HG02610 (cell line): ENCODE data around the gene GUCA2A.

Experiments used
- ATAC-seq: cut with Tn5 transposase; IDR thresholded peaks from one replicate; pipeline ENCODE4 v1.9.1; 2021; ENCODE audit warnings: mild to moderate bottlenecking, moderate library complexity; ENCODE audit not compliant: unreplicated experiment

The GUCA2A gene

DNA sequence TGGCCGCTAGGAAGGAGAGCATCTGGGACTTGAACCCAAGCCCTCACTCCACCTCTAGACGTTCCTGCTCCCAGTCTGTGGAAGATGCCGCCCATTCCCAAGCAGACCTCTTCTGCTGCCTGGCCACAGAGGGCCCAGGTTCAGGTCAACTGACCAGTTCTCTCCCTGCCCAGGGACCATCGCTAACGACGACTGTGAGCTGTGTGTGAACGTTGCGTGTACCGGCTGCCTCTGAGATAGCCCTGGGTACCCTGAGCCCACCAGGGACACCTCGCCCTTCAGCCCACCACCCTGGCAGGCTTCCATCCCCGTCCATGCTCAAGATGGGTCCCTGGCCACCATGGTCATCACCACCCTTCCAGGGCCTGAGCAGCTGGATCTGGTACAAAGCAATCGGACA lies 9.2 kb downstream of the GUCA2A start:
- no peak for ATAC-seq

DNA sequence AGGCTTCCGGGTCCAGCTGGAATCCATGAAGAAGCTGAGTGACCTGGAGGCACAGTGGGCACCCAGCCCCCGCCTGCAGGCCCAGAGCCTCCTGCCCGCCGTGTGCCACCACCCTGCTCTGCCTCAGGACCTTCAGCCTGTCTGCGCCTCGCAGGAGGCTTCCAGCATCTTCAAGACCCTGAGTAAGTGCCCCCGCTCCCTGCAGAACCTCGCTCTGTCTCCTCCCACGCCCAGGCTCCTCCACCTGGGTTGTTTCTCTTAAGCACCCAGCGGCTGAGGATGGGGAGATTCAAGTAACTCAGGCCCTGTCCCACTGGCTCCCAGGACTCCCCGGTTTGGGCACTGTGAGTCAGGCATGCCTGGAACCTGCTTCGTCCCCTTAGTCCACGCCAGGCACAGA lies 9.9 kb downstream of the GUCA2A start:
- no peak for ATAC-seq

DNA sequence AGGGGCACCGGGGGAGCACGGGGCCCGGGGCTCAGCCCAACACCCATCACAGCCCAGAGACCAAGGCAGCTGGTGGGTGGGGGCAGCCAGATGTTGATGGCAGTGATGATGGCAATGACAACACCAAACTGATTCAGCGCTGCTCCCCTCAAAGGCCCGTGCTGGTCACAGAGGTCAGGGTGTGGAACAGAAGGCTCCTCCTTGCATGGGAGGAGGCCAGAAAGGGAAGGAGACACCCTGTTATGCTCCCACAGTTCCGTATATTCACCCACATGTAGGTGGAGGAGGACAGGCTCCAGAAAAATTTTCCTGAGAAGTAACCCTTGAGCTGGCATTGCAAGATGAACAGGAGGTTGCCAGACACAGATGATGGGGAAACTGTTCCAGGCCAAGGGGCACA lies 10.9 kb downstream of the GUCA2A start:
- no peak for ATAC-seq

DNA sequence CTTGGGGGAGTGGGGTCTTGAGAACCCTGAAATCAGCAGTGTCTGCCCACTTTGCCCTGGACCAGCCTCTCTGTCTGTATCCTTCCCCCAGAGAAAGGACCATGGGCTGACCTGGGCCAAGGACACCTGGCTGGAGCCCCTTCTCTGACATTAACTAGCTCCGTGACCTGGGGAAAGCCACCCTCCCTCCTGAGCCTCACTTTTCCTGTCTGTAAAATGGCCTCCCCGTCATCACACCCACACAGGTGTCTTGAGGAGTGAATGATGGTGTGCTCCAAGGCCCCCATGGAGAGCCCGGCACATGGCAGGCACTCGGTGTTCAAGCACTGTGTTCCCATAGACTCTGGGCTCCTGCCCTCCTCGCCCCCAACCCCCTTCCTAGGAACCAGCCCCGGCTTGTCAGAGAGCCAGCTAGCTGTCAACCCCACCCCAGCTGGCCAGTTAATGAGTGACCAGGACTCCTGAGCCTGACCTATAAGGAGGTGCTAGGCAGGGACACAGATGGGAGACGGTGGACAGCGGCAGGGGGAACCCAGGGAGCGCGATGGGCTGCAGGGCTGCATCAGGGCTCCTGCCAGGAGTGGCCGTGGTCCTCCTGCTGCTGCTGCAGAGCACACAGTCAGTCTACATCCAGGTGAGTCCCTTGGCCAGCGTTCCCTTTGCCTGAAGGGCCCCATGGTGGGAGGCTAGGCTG lies 11.5 kb downstream of the GUCA2A start, which contains the start of gene GUCA2B:
TSS of gene GUCA2B (plus strand) at position 504 of the 694 bp plus-strand sequence. CDS start at position 545, 41 bp downstream.
- ATAC-seq = no peak

DNA sequence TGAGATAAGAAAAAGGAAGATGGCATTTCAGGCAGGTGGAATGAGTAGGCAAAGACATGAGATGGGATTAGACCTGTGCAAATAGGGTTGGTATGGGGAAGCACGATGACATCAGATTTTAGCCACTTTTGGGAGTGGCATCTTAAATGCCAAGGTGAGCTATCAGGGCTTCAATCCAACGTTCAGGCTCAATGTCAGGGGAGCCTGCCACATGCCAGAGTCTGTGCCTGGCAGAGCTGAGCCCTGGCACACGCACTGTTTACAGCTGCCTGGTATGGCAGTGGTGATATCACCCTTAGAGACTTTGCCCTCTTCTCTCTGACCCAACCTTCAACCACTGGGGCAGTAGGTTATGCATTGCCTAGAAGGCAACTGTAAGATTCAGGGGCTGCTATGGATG lies 12.4 kb downstream of the GUCA2A start:
- ATAC-seq = no peak

DNA sequence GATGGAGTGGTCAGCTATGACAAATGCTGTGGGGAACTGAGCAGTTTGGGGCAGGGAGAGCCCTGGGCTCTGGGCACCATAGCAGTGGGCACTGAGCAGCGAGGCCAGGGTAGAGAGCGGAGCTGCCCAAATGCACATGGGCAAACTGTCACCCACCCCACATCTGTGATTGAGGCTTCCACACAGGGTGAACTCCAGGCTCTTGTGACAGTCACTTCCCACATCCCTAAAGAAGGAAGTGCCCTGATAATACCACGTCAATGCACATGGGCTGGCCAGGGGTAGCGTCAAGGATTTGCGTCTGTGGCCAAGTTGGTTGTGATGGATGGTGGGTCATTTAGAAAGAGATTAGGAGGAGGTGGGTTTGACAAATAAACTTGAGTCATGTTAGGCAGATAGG lies 13.9 kb downstream of the GUCA2A start:
- ATAC-seq = no peak

DNA sequence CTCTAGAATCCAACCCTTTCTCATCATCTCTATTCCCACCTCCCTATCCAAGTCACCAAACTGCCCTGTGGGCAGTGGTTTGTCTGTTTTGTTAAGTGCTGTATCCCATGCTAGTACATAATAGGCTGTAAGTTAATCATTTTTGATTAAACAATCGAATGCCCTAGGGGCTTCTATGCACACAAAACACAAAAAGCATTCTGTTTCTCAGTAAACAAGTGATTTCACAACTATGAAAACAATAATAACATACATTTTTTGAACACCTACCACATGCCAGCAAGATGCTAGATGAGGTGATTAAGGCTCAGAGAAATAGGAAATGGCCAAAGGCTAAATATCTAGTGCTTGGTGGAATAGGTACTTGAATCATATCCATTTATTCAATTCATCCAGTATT lies 16.4 kb downstream of the GUCA2A start:
- no peak for ATAC-seq

DNA sequence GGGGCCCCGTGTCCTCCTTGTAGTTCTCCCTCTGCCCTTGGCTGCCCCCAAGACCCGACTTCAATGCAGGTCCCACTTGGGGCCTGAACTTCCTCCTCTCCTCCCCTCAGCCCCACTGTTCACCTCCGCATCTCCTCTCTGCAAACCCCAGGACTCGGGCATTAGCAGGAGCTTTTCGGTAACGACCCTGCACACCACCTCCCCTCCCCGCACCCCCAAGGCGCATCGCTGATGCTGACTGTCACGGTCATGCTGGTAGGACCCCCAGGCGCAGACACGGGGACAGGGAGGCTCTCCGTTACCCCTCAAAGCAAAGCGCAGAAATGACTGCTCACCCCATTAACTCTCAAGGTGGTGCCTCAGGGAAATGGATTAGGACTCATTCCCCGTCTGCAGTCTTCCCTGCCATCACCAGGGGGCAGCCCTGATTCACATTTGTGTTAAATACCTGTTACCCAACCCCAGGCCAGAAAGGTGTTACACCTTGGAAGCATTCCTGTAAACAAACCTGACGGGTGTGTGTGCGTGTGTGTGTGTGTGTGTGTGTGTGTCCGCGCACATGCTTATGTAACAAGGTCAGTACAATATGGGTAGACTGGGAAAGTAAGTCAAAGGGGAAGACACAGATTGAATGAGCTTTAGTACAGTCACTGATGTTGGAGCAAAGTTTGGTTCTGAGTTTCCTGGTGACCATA lies 17.8 kb downstream of the GUCA2A start:
- ATAC-seq = peak; percentile 41

DNA sequence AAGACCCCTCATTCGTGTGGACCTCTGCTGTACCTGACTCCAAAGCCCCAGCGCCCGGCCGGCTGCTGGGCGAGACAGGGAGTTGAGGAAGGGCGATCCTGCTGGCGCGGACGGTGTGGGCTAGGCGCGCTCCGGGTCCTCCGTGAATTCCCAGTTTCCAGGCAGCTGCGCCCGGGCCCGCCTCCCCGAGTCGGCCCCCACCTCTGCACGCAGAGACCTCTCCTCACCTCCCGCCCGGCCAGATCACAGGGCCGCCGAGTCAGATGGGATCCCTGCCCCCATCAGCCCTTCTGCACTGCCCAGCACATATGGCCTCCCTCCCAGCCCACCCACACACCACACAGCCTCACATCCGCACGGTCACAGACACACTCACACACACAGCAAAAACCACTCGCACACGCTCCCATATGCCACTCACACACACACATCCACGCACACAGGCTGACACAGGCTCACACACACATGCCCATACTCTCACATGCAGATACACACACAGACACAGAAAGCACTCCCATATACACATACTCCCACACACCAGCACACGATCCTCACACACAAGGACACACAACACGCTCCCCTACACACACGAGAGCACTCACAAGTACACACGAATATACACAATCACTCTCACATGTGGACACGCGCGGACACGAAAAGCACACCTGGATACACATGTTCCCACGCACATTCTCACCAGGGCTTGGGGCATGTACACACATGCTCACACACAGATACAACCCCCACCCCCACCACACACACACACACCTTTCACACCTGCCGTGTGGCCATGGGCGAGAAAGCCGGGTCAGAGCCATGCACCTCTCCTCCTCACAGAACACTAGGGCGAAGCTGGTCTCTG lies 18.6 kb downstream of the GUCA2A start:
- no peak for ATAC-seq

DNA sequence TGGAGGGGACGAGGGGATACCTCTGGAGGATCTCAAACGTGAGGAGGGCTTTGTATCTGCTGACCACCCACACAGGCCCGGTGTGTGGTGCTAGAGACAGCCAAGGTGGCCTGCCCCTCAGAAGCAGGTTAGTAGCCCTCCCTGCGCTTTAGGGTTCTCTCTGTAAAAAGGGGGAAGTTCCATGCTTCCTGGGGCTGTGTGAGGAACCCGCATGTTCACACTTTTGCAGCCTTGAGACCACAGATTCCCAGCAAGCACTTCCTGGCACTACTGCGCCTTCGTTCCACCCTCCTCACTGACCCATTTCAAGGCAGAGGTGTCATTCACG lies 19.2 kb downstream of the GUCA2A start:
- ATAC-seq = no peak

DNA sequence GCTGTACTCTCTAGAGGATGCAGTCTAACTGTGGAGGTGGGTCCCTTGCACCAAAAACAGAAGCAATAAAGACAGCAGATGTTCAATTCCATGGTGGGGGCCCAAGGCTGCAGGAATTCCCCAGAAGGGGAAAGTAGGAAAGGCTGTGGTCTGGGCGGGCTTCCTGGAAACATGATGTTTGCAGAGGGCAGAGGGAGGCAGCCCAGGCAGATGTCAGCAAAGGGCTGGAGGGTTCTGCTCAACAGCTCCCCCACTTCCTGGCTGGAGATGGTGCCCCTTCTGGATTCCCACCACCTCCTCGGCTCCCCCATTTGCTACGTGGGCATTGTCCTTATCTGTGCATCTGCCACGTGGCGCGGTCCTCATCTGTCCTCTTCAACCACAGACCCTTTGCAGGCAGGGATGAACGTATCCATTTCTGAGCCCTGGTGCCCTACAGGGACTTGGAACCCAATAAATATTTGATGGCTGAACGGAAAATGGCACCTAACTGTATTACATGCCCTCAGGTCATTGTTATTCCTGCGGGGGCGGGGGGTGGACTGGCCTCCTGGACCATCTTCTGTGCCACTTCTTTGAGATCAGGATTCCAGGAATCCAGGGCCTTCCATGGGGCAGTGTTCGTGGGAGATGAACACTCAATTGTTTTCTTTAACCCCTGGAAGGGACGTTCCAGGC lies 19.7 kb downstream of the GUCA2A start:
- ATAC-seq = no peak

DNA sequence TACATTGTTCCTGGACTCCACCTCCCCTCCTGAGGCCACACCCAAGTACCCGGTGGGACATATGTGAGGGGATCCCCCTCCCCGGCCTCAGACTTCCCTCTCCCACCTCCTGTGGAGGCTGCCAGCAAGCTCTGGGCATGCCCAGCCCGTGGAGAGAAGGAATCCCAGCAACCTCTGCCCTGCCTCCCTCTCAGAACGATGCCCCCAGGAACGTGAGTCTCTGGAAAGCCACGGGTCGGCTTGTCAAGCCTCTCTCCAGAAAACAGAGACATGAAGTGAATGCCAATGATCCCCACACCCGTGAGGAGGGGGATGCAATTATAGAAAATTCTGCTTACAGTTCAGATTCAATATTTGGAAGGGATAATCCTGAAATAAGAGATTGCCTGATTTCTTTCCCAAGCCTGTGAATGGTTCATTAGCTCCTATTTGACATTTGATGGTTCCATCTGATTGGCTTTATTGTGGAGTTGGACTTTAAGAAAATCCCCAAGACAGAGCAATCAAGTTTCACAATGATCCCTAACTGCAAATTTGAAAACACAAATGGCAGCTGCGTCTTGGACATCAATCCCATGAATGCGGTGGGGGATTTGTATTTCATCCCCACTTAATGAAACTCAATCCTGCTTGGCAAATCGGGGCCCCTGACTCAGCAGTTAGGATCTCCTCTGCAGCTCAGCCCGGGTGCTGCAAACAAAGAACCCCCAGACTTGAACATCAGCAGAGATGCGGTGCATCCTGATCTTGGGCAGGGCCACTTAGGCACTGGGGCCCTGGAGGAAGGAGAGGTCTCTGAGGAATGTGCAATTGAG lies 20.4 kb downstream of the GUCA2A start:
- no peak for ATAC-seq

DNA sequence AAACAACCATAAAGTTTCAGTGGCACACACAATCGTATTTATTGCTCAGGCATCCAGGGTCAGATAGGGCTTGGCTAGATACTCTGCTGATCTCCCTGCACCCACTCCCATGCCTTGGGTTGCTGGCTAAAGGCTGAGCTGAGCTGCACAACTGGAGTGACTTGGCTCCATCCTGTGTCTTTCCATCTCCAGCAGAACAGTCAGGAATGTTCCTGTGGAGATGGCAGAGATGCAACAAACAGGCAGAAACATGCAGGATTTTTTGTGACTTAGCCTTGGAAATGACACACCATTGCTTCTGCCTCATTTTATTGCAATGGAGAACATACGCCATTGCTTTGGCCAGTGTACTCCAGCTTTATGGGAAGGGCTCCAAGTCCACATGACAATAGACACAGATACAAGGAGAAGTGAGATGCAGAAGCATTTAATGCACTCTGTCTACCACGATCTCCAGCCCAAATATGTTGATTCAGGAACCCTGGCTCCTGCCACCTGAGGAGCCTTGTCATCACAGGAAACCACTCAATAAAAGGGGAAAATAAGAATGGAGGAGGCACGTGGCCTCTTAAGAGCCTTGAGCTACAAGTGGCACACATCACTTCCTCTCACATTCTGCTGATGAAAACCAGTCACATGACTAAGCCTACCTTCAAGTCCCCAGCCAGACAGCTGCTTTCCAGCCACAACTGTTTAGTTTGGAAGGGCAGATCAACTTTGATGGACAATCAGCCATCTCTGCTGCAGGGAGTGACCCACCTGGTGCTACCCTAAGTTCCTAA lies 21.5 kb downstream of the GUCA2A start:
- no peak for ATAC-seq

DNA sequence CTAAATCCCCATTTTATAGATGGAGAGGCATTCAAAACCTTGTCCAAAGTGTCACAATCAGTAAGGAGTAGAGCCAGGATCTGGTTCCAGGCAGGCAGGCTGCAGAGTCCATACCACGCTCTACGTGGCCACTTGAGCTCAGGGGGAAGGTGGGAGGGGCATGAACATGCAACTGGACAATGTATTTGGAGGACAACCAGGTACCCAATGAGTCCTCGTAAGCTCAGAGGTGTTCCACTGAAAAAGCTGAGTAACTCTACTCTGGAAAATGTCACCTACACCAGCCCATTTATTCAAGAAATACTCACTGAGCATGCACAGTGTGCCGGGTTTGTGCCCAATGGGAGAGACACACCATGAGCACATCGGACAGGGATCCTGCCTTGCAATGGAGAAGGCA lies 22.6 kb downstream of the GUCA2A start:
- no peak for ATAC-seq

DNA sequence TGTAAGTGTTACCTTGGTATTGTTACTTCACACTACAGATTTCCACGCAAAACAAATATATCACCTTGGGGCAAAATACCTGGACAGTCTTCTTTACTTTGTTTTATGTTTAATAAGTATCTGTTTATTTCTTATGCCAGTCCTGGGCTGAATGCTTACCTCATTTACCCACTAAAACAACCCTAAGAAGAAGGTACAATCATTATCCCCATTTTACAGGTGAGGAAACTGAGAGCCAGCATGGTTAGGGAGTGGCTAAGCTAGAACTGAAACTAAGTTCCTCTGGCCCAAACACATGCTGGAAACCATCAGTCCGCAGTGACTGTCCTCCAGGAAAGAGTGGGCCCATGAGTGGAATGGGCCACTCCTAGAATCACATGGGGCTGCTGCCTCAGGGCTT lies 24.4 kb downstream of the GUCA2A start:
- ATAC-seq = no peak

DNA sequence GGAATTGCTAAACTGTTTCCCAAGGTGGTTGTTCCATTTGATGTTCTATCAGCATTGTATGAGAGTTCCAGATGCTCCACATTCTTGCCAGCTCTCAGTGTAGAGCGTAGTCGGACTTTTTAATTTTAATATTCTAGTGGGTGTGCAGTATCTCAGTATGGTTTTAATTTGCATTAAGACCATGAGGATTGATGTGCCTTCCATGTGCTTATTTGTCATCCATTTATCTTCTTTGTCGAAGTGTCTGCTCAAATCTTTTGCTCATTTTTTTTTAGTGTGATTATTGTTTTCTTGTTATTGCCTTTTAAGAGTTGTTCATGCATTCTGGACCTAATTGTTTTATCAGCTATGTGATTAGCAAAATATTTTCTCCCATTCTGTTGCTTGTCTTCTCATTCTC lies 25.1 kb downstream of the GUCA2A start:
- ATAC-seq = no peak

DNA sequence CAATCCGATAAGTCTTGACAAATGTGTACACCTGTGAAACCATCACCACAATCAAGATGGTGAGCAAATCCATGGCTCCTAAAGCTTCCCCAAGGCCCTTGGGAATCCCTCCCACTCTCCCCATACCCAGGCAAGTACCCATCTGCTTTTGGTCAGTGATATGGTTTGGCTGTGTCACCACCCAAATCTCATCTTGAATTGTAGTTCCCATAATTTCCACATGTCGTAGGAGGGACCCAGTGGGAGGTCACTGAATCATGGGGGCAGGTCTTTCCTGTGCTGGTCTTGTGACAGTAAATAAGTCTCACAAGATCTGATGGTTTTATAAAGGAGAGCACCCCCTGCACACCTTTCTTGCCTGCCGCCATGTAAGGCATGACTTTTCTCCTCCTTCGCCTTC lies 26.0 kb downstream of the GUCA2A start:
- ATAC-seq = no peak

DNA sequence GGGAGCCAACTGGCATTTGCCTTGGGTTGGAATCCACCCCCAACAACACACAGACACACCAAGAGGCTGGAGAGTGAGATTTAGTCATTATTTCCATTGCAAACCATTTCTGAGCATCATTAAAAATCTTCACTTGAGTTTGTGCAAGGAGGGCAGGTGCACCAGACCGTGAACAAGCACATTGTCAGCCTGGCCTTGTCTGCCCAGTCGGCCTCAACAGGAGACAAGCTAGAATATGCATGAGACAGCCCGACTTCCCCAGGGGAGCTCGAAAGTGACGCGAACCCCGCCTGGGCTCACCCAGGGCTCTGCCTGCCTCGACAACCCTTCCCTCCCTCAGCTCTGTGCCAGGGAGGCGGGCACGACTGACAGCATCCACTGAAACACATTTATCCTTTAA lies 26.8 kb downstream of the GUCA2A start:
- ATAC-seq = no peak

DNA sequence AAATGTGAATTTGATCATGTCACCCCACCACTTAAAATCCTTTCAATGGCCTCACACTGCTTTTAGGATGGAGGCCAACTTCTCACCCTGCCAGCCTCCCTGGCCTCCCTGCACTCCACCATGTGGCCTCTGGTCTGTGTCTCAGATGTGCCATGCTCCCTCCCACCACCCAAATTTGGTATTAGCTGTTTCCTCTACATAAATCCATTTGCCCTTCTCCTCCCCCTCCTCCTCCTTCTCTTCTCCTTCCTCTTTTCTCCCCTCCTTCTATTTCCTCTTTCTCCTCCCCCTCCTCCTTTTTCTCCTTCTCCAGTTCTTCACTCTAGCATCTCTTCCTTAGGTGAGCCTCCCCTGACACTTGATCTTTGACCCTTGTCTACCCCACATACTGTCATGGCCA lies 28.1 kb downstream of the GUCA2A start:
- ATAC-seq = no peak

DNA sequence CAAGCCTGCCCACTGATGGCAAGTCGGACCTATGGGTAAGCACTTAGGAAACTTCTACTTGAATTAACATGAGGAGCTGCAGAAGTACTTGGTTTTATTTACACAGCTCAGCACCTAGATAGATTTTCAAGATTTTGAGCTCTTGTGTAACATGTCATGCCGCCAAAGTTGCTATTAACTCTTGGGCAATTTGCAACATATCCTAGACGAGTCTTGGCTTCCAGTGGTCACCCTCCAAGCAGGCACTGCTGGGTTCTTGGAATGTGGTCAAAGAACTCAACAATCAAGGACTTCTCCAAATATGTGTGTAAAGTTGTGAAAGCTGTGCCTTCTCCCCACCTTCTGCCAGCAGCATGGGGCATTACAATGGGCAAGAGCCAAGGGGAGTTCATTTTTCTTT lies 29.1 kb downstream of the GUCA2A start:
- no peak for ATAC-seq
